ENCODE measurements around the gene TBC1D22B. TPM values are rescaled to one million over a fixed set of nuclear protein-coding genes. Genes with fewer than 3 reads are reported as not detected.

Gene TBC1D22B
- total RNA-seq, 1 donor from 2014 or later, result 16.5 TPM

DNA sequence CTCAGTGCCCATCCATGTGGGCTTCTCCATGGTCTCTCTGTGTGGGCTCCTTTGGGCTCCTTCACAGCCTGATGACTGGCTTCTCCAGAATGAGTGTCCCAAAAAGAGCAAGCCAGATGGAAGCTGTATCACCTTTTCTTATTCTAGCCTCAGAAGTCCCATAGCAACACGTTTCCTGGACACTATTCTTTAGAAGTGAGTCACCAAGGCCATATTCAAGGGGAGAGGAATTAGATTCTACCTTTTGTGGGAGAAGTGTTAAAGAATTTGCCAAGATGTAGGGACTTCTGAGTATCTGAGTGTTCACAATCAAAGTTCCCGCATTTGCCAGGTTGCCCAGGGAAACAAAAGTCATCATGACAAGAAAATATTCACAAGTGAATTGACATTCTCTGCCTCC, 20.7 kb upstream of the TBC1D22B start:
- no peak for DNase-seq (ENCODE audit: low spot score)
- H3K4me1 ChIP-seq, result no peaks in the 10 kb centered on the region
- no peaks in the 10 kb centered on the region for H3F3A ChIP-seq (ENCODE audit: low read depth)
- Mint-ChIP-seq H3K9me3 (peaks cover 2% of the 10 kb centered on the region), H3K36me3 (no peaks in the 10 kb centered on the region), H3K27ac (no peak overlapping the region), H3K4me1 (peaks cover 20% of the 10 kb centered on the region), H3K4me3 (no peak overlapping the region), H3K27me3 (ENCODE audit: insufficient read depth, low read depth) (peaks cover 7% of the 10 kb centered on the region)
- H3K79me2 ChIP-seq (ENCODE audit: low read depth), result no peaks in the 10 kb centered on the region
- H3K27me3 ChIP-seq, result no peaks in the 10 kb centered on the region
- no peak overlapping the region for H3K27ac ChIP-seq
- H3K4me3 ChIP-seq, result no peak overlapping the region
- H3K9ac ChIP-seq, result no peak overlapping the region
- H2AFZ ChIP-seq (replicated peaks), result no peak overlapping the region
- H3K9me3 ChIP-seq (ENCODE audit: low read depth), result no peaks in the 10 kb centered on the region
- TF ChIP-seq EZH2phosphoT487 (IDR thresholded peaks at IDR 0.05) (no peak), EZH2 (IDR thresholded peaks at IDR 0.05) (no peak), CTCF (IDR thresholded peaks at IDR 0.05) (no peak)
- H3K36me3 ChIP-seq, result no peaks in the 10 kb centered on the region
- no peak overlapping the region for H3K4me2 ChIP-seq
- H4K20me1 ChIP-seq (ENCODE audit: low read depth), result no peaks in the 10 kb centered on the region

- no peaks in the 10 kb centered on the region for H3K36me3 Mint-ChIP-seq
Measured at GRCh38 chr6:37237789-37238188, 19.8 kb upstream of the TBC1D22B start.

DNA sequence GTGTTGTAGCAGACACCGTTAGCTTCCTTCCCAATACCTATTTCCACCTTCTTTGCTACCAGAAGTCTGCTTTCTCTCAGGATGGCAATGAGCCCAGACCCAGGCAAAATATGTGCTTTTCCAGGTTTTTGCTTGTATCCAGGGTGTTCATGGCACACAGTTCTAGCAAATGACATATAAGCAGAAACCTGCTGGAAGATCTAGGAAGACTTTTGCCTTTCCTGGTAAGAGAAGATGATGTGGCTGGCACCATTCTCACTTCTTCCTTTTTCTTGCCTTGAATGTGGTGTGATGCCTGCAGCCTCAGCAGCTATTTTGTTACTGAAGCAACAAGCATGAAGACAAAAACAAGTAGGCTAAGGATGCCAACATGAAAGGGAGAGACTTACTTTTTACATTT, 19.2 kb upstream of the TBC1D22B start:
- no peaks in the 10 kb centered on the region for H3K36me3 ChIP-seq
- no peaks in the 10 kb centered on the region for H3K27me3 ChIP-seq
- no peaks in the 10 kb centered on the region for H3K79me2 ChIP-seq (ENCODE audit: low read depth)
- H3K36me3 Mint-ChIP-seq, result no peaks in the 10 kb centered on the region
- H3K9ac ChIP-seq, result no peak overlapping the region
- H3K27ac ChIP-seq, result no peak overlapping the region
- peaks cover 20% of the 10 kb centered on the region for H3K4me1 Mint-ChIP-seq
- no peaks in the 10 kb centered on the region for H3K4me1 ChIP-seq
- H3K4me3 ChIP-seq, result no peak overlapping the region
- no peaks in the 10 kb centered on the region for H3F3A ChIP-seq (ENCODE audit: low read depth)
- no peak overlapping the region for H3K27ac Mint-ChIP-seq
- no peaks in the 10 kb centered on the region for H3K9me3 ChIP-seq (ENCODE audit: low read depth)
- H4K20me1 ChIP-seq (ENCODE audit: low read depth), result no peaks in the 10 kb centered on the region
- no peak overlapping the region for H2AFZ ChIP-seq (replicated peaks)
- no peak overlapping the region for H3K4me2 ChIP-seq
- no peak for DNase-seq (ENCODE audit: low spot score)
- H3K9me3 Mint-ChIP-seq, result peaks cover 2% of the 10 kb centered on the region
- no peak for TF ChIP-seq EZH2phosphoT487 (IDR thresholded peaks at IDR 0.05)
- TF ChIP-seq EZH2 (IDR thresholded peaks at IDR 0.05), result no peak
- no peak for TF ChIP-seq CTCF (IDR thresholded peaks at IDR 0.05)
- H3K4me3 Mint-ChIP-seq, result no peak overlapping the region
- H3K27me3 Mint-ChIP-seq (ENCODE audit: insufficient read depth, low read depth), result peaks cover 5% of the 10 kb centered on the region

More at GRCh38 chr6:37237789-37238188, 19.8 kb upstream of the TBC1D22B start:
- DNase-seq (ENCODE audit: low spot score), result no peak
- Mint-ChIP-seq H3K4me1 (peaks cover 20% of the 10 kb centered on the region), H3K27ac (no peak overlapping the region), H3K4me3 (no peak overlapping the region), H3K9me3 (peaks cover 2% of the 10 kb centered on the region), H3K27me3 (ENCODE audit: insufficient read depth, low read depth) (peaks cover 7% of the 10 kb centered on the region)
- Histone ChIP-seq H3K4me2 (no peak overlapping the region), H3K79me2 (ENCODE audit: low read depth) (no peaks in the 10 kb centered on the region), H3K27ac (no peak overlapping the region), H4K20me1 (ENCODE audit: low read depth) (no peaks in the 10 kb centered on the region), H3K4me1 (no peaks in the 10 kb centered on the region), H3K36me3 (no peaks in the 10 kb centered on the region), H3F3A (ENCODE audit: low read depth) (no peaks in the 10 kb centered on the region), H3K27me3 (no peaks in the 10 kb centered on the region), H2AFZ (replicated peaks) (no peak overlapping the region), H3K9me3 (ENCODE audit: low read depth) (no peaks in the 10 kb centered on the region), H3K9ac (no peak overlapping the region), H3K4me3 (no peak overlapping the region)
- no peak for TF ChIP-seq EZH2 (IDR thresholded peaks at IDR 0.05)
- TF ChIP-seq EZH2phosphoT487 (IDR thresholded peaks at IDR 0.05), result no peak
- TF ChIP-seq CTCF (IDR thresholded peaks at IDR 0.05), result no peak
